NCI-H2081 treated with DMSO at 0.1 percent for 48 hours (cell line): Measurements from ENCODE around the gene KDM8.

Experiments used
- DNase-seq: peaks from one replicate; lab custom pipeline; 2025; lab: John Stamatoyannopoulos, UW

KDM8 gene

GRCh38 chr16:27215660-27216059 is 12.3 kb downstream of the KDM8 start:
- DNase-seq: no peak

GRCh38 chr16:27216297-27216885 is 13.1 kb downstream of the KDM8 start:
- DNase-seq: no peak

DNA sequence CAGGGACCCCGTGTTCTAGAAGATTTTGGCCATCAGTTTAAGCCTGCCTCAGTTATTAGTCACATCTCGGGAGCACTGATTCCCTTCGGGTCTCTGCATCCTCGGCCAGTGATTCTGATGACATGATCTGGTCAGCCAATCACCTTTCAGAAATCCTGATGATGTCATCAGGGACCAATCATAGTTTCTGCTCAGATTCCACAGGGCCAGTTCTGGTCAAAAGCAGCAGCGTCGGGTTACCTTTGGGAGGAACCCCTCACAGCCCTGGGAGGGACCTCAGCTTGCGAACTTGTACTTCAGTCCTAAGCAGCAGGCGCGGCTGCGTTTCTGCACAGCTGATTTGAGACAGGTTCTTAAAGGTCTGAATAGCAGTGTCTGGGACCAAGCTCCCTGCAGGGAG is 13.9 kb downstream of the KDM8 start:
- no peak for DNase-seq

DNA sequence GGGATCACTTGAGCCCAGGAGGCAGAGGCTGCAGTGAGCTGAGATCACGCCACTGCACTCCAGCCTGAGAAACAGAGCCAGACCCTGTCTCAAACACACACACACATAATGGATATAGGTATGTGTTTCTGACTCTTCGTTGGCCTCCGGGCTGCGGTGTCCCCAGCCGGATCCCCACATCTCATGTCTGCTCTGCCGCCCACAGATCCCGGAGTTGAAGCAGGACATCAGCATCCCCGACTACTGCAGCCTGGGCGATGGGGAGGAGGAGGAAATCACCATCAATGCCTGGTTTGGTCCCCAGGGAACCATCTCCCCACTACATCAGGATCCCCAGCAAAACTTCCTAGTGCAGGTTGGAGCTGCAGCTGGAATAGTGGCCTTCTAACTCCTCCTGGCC is 15.4 kb downstream of the KDM8 start:
- DNase-seq: no peak

DNA sequence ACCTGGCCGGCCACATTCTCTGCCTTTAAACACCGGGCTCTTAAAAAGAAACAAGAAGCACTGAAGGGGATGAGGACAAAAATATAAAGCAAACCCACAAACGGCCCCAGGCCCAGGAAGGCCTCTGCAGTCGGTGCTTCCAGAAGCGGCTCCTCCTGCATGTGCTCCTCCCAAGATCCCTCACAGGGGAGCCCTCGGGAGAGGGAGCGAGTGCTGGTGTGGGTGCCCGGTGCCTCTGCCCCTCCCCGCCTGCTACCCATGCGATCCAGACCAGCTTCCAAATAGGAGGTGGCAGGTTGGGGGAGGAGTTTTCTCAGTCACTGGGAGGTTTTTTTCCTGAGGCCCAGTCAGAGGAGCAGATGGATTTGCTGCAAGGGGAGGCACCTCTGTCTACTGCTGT is 15.8 kb downstream of the KDM8 start:
- no peak for DNase-seq

DNA sequence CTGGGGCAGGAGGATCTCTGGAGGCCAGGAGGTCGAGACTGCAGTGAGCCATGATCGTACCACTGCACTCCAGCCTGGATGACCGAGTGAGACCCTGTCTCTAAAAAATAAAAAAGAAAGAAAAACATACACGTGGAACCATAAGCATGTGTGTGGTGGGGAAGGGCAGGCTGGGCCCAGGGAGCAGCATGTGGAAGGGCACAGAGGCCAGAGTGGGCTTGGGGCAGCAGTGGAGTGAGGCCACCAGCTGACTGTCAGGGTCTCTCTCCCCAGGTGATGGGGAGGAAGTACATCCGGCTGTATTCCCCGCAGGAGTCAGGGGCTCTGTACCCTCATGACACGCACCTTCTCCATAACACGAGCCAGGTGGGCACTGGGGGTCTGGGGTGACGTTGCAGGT is 16.8 kb downstream of the KDM8 start:
- DNase-seq: no peak

GRCh38 chr16:27220527-27220926 is 17.2 kb downstream of the KDM8 start:
- DNase-seq: no peak

- no peak for DNase-seq
These were observed 17.7 kb downstream of the KDM8 start for GRCh38 chr16:27220991-27221390.

- no peak for DNase-seq
These were observed 18.4 kb downstream of the KDM8 start for GRCh38 chr16:27221576-27222248.

DNA sequence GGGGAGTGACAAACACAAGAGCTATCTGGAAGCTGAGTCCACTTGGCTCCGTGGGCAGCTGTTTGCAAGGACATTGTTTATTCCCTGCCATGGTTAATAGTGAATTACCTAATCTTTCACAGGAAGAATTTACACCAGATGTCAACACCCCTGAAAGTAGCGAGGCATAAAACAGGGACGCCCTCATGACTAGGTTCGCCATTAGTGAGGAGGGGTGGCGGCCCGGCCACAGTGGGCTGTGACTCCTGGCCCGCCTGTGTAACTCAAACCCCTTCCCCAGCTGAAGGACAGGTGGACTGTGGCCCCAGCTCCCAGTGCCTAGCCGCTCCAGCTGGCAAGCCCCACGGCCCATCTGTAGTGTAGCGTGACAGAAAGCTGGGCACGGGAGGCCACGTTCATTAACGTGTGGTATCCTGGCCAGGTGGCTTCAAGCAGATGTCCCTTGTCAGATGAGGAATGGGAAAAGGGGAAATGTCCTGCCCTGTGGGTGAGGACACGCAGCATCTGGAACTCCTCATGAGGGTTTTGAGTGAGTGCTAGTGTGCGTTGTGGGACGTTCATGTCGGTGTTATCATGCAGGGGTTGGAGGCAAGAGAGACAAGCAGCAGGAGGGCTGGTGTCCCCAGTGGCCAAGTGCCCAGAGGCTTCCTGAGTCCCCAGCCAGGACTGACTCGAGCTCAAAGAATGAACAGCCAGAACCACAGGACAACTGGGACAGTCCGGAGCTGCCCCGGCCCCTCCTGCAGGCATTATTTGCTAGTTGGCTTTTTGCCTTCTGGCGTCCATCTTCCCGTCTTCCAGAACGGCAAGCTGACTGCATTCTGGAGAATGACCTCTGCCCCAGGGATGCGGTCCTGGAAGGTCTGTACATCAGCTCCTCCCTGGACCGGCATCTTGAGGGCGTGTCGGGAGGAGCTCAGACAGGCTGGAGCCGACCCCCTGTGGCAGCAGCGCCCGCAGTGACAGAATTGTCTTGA is 19.2 kb downstream of the KDM8 start:
- no peak for DNase-seq

DNA sequence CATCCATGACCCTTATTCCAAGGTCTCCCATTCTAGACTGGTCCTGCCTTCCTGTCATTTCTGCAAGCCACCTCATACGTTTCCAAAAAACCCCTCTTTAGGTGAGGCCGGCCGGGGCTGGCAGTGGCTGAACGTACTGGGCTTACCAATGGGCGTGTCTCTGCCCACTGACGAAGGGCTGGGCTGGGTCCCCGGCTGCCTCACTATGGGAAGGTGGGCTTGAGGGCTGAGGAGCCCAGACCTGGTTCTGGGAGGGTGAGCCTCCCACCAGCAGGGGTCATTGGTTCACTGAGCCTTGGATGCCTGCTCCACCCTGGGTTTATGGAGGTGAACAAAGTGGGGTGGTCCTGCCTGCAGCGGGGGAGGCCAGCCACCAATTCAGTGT is 19.9 kb downstream of the KDM8 start:
- DNase-seq: no peak

- DNase-seq: no peak
These were observed 20.4 kb downstream of the KDM8 start for GRCh38 chr16:27223701-27224100.

- no peak for DNase-seq
These were observed 21.0 kb downstream of the KDM8 start for GRCh38 chr16:27224271-27224737.

GRCh38 chr16:27224741-27225300 is 21.5 kb downstream of the KDM8 start:
- no peak for DNase-seq

DNA sequence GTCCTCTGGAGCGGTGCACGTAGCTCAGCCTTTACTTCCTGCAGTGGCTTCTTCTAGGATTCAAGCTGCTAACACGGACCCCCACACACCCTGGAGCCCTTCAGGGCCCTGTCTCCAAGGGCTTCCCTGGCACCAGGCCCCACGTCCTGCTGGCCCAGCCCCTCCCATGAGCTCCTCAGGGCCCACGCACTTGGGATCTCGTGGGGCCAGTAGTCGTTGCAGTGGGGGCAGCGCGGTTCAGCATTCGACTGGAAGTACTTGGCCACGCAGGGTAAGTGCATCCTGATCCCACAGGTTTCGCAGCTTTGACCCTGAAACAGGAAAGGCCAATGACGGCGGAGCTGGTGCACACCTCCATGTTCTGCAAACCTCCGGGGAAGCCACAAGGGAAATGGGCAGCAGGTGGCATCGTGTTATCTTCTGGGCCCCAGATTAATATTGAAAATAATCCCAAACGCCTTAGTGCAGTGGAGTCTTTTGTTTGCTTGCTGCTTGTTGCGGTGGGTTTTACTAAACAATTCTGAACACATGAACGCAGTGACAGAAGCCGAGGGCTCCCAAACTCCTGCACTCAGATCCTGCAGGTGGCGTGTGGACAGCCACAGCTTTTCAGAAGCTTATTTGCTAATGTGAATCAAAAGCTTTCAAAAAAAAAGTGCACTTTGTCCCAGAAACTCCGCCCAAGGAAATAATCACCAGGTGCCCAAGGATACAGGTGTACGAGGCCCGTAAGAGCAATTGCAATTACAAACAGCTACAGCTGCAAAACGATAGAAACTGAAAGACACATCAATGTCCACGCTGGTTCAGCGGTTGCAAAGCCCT is 22.4 kb downstream of the KDM8 start:
- no peak for DNase-seq

- no peak for DNase-seq
These were observed 23.1 kb downstream of the KDM8 start for GRCh38 chr16:27226476-27226875.

DNA sequence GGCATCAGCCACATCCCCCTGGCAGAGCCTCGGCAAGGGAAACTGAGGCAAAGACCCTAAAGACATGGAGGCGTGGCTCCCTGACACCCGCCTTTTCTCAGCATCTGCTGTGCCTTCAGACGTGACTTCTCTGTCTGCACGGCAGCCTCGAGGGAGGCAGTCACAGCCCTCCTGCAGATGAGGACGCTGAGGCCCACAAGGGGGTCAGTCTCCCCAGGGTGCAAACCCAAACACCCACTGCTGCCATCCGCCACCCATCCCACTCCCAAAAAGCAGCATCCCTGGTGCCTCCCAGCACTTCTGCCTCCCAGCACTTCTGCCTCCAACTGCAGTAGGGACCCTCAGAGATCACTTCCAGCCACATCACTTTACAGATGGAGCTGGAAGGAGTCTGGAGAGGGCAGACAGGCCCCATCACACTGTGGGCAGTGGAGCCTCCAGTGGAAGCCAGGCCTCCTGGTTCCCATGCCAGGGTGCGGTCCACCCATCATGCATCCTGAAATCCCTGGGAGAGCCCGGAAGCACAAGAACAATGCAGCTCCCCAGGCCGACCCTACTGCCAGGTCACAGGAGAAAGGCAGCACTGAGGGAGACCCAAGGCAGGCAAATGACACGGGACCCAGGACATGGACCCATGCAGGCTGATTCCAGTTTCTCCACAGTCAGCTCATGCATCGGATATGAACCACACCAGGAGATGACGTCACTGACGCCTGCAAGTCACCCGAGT is 23.8 kb downstream of the KDM8 start:
- DNase-seq: no peak

- no peak for DNase-seq
These were observed 24.7 kb downstream of the KDM8 start for GRCh38 chr16:27228045-27228444.

- DNase-seq: no peak
These were observed 25.5 kb downstream of the KDM8 start for GRCh38 chr16:27228621-27229501.

GRCh38 chr16:27229891-27230470 is 26.7 kb downstream of the KDM8 start:
- no peak for DNase-seq
